ENCODE data around the gene DLGAP4. TPM values are rescaled to one million over a fixed set of nuclear protein-coding genes. Genes with fewer than 3 reads are reported as not detected.

The DLGAP4 gene
- polyA plus RNA-seq, 1 donor (not counting 4 experiments of a cell fraction or from before 2014, with no cell fraction given), result 9.6 TPM

DNA sequence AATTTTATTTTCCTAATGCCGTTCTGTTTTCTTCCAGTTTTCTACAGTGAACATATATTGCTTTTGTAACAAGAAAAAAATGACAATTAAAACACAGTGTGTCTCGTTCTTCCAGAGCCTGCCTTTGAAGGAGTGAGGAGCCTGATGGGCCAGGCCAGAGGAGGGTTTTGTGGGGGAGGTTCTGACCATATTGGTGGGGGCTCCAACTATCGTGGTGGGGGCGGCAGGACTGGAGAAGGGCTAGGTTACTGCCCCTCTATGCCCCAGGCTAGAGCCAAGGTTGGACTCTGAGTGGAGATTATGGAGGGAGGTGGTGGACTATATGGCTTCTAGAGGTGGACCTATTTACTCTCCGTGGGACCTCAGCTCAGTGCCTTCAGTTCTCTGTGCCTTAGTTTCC is 24.0 kb downstream of the DLGAP4 start:
- Histone ChIP-seq H3K9me1 (ENCODE audit: control insufficient read depth, extremely low read depth, insufficient read depth, low read length) (no peaks in the 10 kb centered on the region), H3K4me2 (ENCODE audit: control insufficient read depth, extremely low read depth, insufficient read depth, low read depth, low read length) (no peak overlapping the region), H4K20me1 (ENCODE audit: control insufficient read depth, extremely low read depth, insufficient read depth, low read length) (no peaks in the 10 kb centered on the region), H3K4me1 (ENCODE audit: control insufficient read depth, extremely low read depth, insufficient read depth, low read length) (no peaks in the 10 kb centered on the region), H3K79me2 (ENCODE audit: control insufficient read depth, insufficient read depth, low read length) (no peaks in the 10 kb centered on the region), H3K9ac (ENCODE audit: control insufficient read depth, extremely low read depth, insufficient read depth, low read length) (no peak overlapping the region), H3K9me3 (ENCODE audit: control insufficient read depth, low read depth, low read length) (no peaks in the 10 kb centered on the region), H3K27ac (ENCODE audit: control insufficient read depth, insufficient read depth, low read length) (no peak overlapping the region), H3K36me3 (ENCODE audit: control insufficient read depth in 2 of 2, extremely low read depth in 1 of 2, insufficient read depth in 2 of 2, low read length in 2 of 2) (no peaks in the 10 kb centered on the region), H3K27me3 (ENCODE audit: control insufficient read depth, extremely low read depth, insufficient read depth, low read length) (peaks cover 38% of the 10 kb centered on the region), H3K4me3 (ENCODE audit: control insufficient read depth in 2 of 3, extremely low read depth in 1 of 3, insufficient read depth in 2 of 3, low read depth in 1 of 3, low read length in 3 of 3) (no peak overlapping the region), H2AFZ (ENCODE audit: control insufficient read depth, low read length) (no peak overlapping the region)
- FAIRE-seq (no peak), DNase-seq (ENCODE audit: low read depth, low spot score) (no peak)
- no peak for TF ChIP-seq EZH2 (IDR thresholded peaks at IDR 0.05; ENCODE audit: low read length)
- TF ChIP-seq, protein P1, sequence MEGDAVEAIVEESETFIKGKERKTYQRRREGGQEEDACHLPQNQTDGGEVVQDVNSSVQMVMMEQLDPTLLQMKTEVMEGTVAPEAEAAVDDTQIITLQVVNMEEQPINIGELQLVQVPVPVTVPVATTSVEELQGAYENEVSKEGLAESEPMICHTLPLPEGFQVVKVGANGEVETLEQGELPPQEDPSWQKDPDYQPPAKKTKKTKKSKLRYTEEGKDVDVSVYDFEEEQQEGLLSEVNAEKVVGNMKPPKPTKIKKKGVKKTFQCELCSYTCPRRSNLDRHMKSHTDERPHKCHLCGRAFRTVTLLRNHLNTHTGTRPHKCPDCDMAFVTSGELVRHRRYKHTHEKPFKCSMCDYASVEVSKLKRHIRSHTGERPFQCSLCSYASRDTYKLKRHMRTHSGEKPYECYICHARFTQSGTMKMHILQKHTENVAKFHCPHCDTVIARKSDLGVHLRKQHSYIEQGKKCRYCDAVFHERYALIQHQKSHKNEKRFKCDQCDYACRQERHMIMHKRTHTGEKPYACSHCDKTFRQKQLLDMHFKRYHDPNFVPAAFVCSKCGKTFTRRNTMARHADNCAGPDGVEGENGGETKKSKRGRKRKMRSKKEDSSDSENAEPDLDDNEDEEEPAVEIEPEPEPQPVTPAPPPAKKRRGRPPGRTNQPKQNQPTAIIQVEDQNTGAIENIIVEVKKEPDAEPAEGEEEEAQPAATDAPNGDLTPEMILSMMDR (optimal IDR thresholded peaks at IDR 0.05 in 1 of 3, IDR thresholded peaks at IDR 0.05 in 1 of 3, conservative IDR thresholded peaks at IDR 0.05 in 1 of 3; ENCODE audit: extremely low read depth in 1 of 3, insufficient read depth in 2 of 3, low read length in 3 of 3), result no peak
- dilution Hi-C loops (cut with MboI; ENCODE audit: extremely low pct_ligation_motif_present, low sequenced_read_pairs), result no loop called here

DNA sequence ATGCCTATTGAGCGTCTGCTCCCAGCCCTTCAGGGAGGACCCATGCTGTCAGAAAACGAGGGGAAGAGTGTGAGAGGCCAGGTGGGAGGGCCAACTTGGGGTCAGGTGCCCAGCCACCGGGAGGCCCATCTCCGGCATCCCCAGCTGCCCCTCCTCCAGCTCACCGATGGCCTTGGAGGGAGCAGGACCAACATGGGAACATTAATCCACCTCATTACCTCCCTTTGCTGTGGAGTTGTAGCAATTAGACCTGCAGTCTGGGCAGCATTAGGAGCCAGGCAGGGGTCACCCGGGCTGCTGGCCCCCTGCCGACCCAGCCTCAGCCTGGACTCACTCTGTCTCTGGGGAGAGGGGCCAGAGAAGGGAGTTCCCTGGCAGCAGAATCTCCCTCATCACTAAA is 25.1 kb downstream of the DLGAP4 start:
- Histone ChIP-seq H4K20me1 (ENCODE audit: control insufficient read depth, extremely low read depth, insufficient read depth, low read length) (no peaks in the 10 kb centered on the region), H3K4me3 (ENCODE audit: control insufficient read depth in 2 of 3, extremely low read depth in 1 of 3, insufficient read depth in 2 of 3, low read depth in 1 of 3, low read length in 3 of 3) (no peak overlapping the region), H3K9ac (ENCODE audit: control insufficient read depth, extremely low read depth, insufficient read depth, low read length) (no peak overlapping the region), H3K4me2 (ENCODE audit: control insufficient read depth, extremely low read depth, insufficient read depth, low read depth, low read length) (no peak overlapping the region), H3K9me1 (ENCODE audit: control insufficient read depth, extremely low read depth, insufficient read depth, low read length) (no peaks in the 10 kb centered on the region), H3K36me3 (ENCODE audit: control insufficient read depth in 2 of 2, extremely low read depth in 1 of 2, insufficient read depth in 2 of 2, low read length in 2 of 2) (no peaks in the 10 kb centered on the region), H2AFZ (ENCODE audit: control insufficient read depth, low read length) (no peak overlapping the region), H3K27ac (ENCODE audit: control insufficient read depth, insufficient read depth, low read length) (no peak overlapping the region), H3K9me3 (ENCODE audit: control insufficient read depth, low read depth, low read length) (no peaks in the 10 kb centered on the region), H3K4me1 (ENCODE audit: control insufficient read depth, extremely low read depth, insufficient read depth, low read length) (no peaks in the 10 kb centered on the region), H3K79me2 (ENCODE audit: control insufficient read depth, insufficient read depth, low read length) (no peaks in the 10 kb centered on the region), H3K27me3 (ENCODE audit: control insufficient read depth, extremely low read depth, insufficient read depth, low read length) (peaks cover 47% of the 10 kb centered on the region)
- no peak for TF ChIP-seq EZH2 (IDR thresholded peaks at IDR 0.05; ENCODE audit: low read length)
- TF ChIP-seq, protein P1 (optimal IDR thresholded peaks at IDR 0.05 in 1 of 3, IDR thresholded peaks at IDR 0.05 in 1 of 3, conservative IDR thresholded peaks at IDR 0.05 in 1 of 3; ENCODE audit: extremely low read depth in 1 of 3, insufficient read depth in 2 of 3, low read length in 3 of 3), result no peak
- DNase-seq (ENCODE audit: low read depth, low spot score) (no peak), FAIRE-seq (no peak)
- dilution Hi-C loops (cut with MboI; ENCODE audit: extremely low pct_ligation_motif_present, low sequenced_read_pairs), result no loop called here
